CD8-positive, alpha-beta memory T cell (primary cell): ENCODE data around the gene ADAMTS2. TPM values are rescaled to one million over a fixed set of nuclear protein-coding genes. Genes with fewer than 3 reads are reported as not detected.

ENCODE experiments used
- CTCF ChIA-PET: fragments of 350-600 bp; sonication (Branson Sonifier 250); formaldehyde crosslinking; loops from one replicate; lab custom pipeline; 2021; ENCODE audit warnings: antibody characterized with exemption; lab: Charles Lee
- POLR2A ChIA-PET: fragments of 350-600 bp; sonication (Branson Sonifier 250); formaldehyde crosslinking; loops from one replicate; lab custom pipeline; 2021; ENCODE audit warnings: antibody characterized with exemption; lab: Charles Lee
- DNase-seq, 5 donors: peaks; one replicate each; pipeline versions ENCODE4 v3.0.0 to v3.0.0-alpha.2; 2020 to 2022; ENCODE audit warnings: mixed read lengths in 1 of 5
- H3K27ac ChIP-seq: one replicate; pipeline ENCODE4 v1.7.0; 2013; ENCODE audit warnings: low read depth, mild to moderate bottlenecking, low read length, moderate library complexity
- H3K27me3 ChIP-seq: 2 replicates; pipeline ENCODE4 v1.7.0; 2013; ENCODE audit warnings: low read length, mild to moderate bottlenecking; ENCODE audit not compliant: insufficient read depth, poor library complexity, severe bottlenecking
- H3K36me3 ChIP-seq: 2 replicates; pipeline ENCODE4 v1.7.0; 2013; ENCODE audit warnings: mild to moderate bottlenecking, low read length, moderate library complexity; ENCODE audit not compliant: insufficient read depth
- H3K4me1 ChIP-seq: 2 replicates; pipeline ENCODE4 v1.7.0; 2013; ENCODE audit warnings: mild to moderate bottlenecking, low read length, moderate library complexity; ENCODE audit not compliant: insufficient read depth
- H3K4me3 ChIP-seq: 2 replicates; pipeline ENCODE4 v1.7.0; 2013; ENCODE audit warnings: mild to moderate bottlenecking, low read length
- H3K9me3 ChIP-seq: 2 replicates; pipeline ENCODE4 v1.7.0; 2013; ENCODE audit warnings: mild to moderate bottlenecking, low read length
- H3K27ac Mint-ChIP-seq, 8 donors: one replicate each; pipeline ENCODE4 v1.8.0; 2020 to 2021; ENCODE audit warnings: mixed read lengths in 8 of 8, mild to moderate bottlenecking in 6 of 8, inconsistent platforms in 3 of 8, moderate library complexity in 3 of 8
- H3K27me3 Mint-ChIP-seq, 2 donors: one replicate each; pipeline ENCODE4 v1.8.0; 2020 to 2021; ENCODE audit warnings: mixed read lengths in 2 of 2, mild to moderate bottlenecking in 1 of 2, moderate library complexity in 1 of 2
- H3K36me3 Mint-ChIP-seq, 3 donors: one replicate each; pipeline ENCODE4 v1.8.0; 2020 to 2021; ENCODE audit warnings: mixed read lengths in 3 of 3, inconsistent platforms in 1 of 3, mild to moderate bottlenecking in 1 of 3
- H3K4me1 Mint-ChIP-seq, 3 donors: one replicate each; pipeline ENCODE4 v1.8.0; 2020 to 2021; ENCODE audit warnings: mixed read lengths in 3 of 3, inconsistent platforms in 1 of 3, mild to moderate bottlenecking in 1 of 3
- H3K4me3 Mint-ChIP-seq, 7 donors: one replicate each; pipeline ENCODE4 v1.8.0; 2020 to 2021; ENCODE audit warnings: mixed read lengths in 7 of 7, mild to moderate bottlenecking in 6 of 7, moderate library complexity in 4 of 7, inconsistent platforms in 2 of 7
- H3K9me3 Mint-ChIP-seq, 5 donors: one replicate each; pipeline ENCODE4 v1.8.0; 2020 to 2022; ENCODE audit warnings: mixed read lengths in 5 of 5, mild to moderate bottlenecking in 3 of 5, moderate library complexity in 2 of 5, inconsistent platforms in 1 of 5
- polyA plus RNA-seq: library from polyadenylated mRNA; unstranded; fragments of 300-500 nt; fragmentation: Illumina TruSeq; gene quantifications from one replicate; pipeline ENCODE4 v1.2.3, GENCODE V29; 2021
- total RNA-seq, 2 experiments: library from RNA; stranded (reverse); gene quantifications; one replicate each; pipeline ENCODE4 v1.2.3, GENCODE V29; 2021

ADAMTS2 gene
- total and polyA plus RNA-seq, 3 experiments from 2014 or later = not detected

DNA sequence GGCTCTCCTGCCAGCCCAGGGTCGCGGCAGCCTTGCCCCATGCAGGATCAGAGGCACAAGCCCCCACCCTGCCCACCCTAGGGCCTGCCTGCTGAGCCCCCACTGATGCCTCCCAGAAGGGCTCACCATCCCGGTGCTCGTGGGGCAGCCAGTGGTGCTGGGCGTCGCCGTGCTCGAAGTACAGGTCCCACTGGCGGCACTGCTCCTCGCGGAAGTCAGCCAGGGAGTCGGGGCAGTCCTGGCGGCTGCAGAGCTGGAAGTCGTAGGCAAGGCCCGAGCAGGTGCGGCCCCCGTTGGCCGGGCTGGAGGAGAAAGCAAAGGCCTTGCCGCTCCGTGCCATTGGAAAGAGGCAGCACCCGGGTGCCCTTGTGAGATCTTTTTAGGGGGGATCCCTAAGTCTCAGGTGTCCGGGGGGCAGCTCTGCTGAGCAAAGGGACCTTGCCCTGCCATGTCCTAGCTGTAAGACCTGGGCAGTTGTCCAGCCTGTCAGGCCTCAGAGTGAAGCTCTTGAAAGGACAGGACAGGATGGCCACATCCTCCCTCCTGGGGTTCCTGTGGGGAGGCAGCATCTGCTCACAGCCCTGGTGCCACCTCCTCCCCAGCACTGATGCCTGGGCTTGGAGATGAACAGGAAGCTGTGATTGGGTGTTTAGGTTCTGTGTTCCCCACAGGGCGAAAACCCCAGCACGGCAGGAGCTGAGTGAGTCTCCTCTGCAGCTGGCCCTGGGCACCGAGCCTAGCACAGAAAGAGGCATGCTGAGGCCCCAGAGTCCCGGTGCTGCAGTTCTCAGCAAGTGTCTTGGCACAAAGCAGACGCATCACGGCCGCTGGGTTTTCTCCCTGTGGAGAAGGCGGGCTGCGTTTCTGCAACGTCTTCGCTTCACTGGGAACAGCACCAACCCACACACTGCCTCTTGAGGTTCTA lies 207.4 kb downstream of the ADAMTS2 start:
- no peaks in the 10 kb centered on the region for H3K9me3 ChIP-seq
- no peak for DNase-seq
- peaks cover 0 to 2% (median 0%) of the 10 kb centered on the region in 5 donors for H3K9me3 Mint-ChIP-seq
- H3K27ac ChIP-seq = no peak overlapping the region
- no peaks in the 10 kb centered on the region for H3K36me3 Mint-ChIP-seq
- peaks cover 0 to 6% (median 6%) of the 10 kb centered on the region in 3 donors for H3K4me1 Mint-ChIP-seq
- no peaks in the 10 kb centered on the region for H3K36me3 ChIP-seq
- POLR2A ChIA-PET = no interaction called here
- H3K27me3 Mint-ChIP-seq = peaks cover 0 to 2% of the 10 kb centered on the region in 2 donors
- H3K4me1 ChIP-seq = no peaks in the 10 kb centered on the region
- no peaks in the 10 kb centered on the region for H3K27me3 ChIP-seq
- no peak overlapping the region for H3K4me3 ChIP-seq
- no peak overlapping the region for H3K4me3 Mint-ChIP-seq
- CTCF ChIA-PET = no interaction called here
- no peak overlapping the region for H3K27ac Mint-ChIP-seq

DNA sequence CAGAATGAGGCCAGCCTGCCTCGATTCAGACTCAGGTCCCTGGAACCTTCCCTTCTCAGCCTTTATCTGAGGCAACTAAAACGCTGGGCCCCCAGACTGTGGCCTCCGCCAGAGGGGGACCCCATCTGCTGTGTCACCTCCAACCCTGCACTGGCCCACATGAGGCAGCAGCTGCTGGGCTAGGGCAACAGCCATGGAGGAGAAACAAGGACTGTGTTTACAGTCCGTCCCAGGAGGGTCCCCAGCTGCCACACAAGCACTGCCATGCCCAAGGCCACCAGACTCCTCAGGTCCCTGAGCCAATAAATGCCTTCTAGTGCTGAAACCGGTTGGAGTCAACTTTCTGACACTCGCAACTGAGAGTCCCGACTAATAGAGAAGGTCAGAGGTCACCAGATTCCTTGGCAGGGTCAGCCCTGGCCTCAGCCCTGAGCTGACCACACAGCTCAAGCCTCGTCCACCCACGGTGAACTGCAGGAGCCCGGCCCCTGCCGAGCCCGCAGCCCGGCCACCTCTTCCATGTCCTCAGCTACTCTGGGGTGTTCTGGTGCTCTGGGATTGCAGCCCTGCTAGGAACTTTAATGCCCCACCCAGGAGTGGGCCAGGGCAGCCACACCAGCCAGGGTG lies 208.1 kb downstream of the ADAMTS2 start:
- no peaks in the 10 kb centered on the region for H3K9me3 ChIP-seq
- Mint-ChIP-seq H3K4me1 (no peaks in the 10 kb centered on the region), H3K36me3 (peaks cover 0 to 1% (median 0%) of the 10 kb centered on the region in 3 donors), H3K9me3 (peaks cover 0 to 2% (median 2%) of the 10 kb centered on the region in 5 donors), H3K27me3 (peaks cover 0 to 2% of the 10 kb centered on the region in 2 donors), H3K27ac (no peak overlapping the region), H3K4me3 (no peak overlapping the region)
- H3K4me3 ChIP-seq = no peak overlapping the region
- no peaks in the 10 kb centered on the region for H3K36me3 ChIP-seq
- CTCF ChIA-PET = no interaction called here
- DNase-seq = no peak
- no peaks in the 10 kb centered on the region for H3K4me1 ChIP-seq
- POLR2A ChIA-PET = no interaction called here
- H3K27me3 ChIP-seq = no peaks in the 10 kb centered on the region
- no peak overlapping the region for H3K27ac ChIP-seq

DNA sequence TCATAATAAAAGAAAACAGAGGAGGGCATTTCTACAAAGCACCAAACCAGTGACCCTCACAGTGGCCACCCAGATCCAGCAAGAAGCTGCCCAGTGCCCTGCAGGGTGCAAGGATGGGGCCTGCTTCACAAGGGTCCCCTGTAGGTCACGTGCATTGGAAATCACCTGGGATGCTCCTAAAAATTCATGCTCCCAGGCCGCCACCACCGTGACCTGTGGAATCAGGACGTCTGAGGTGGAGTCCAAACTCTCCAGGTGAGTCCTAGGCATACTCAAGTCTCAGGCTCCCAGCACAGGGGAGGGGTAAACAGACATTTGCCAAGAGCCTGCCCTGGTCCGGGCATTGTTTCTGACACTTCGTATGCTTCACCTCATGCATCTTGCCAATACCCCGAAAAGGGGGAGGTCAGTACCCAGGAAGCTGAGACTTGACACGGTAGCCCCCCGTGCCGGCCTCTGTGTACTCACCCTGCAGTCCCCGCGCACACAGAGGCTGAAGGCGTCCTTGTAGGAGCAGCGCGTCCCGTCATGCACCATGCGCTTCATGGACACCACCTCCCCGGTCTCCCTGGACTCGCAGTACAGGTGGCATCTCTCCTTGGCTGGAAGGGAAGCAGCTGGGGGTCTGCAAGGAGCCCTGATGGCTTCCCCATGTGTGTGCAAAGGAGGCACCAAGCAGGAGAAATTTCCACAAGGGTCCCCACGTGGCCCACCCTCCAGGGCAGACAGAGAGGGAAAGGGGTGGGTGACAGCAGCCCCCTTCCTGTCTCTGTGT lies 209.6 kb downstream of the ADAMTS2 start:
- Mint-ChIP-seq H3K4me1 (no peaks in the 10 kb centered on the region), H3K36me3 (peaks cover 0 to 1% (median 0%) of the 10 kb centered on the region in 3 donors), H3K27me3 (no peaks in the 10 kb centered on the region), H3K4me3 (no peak overlapping the region), H3K27ac (no peak overlapping the region), H3K9me3 (peaks cover 0 to 2% (median 2%) of the 10 kb centered on the region in 5 donors)
- Histone ChIP-seq H3K4me1 (no peaks in the 10 kb centered on the region), H3K9me3 (no peaks in the 10 kb centered on the region), H3K27ac (no peak overlapping the region), H3K36me3 (no peaks in the 10 kb centered on the region), H3K27me3 (no peaks in the 10 kb centered on the region), H3K4me3 (no peak overlapping the region)
- no peak for DNase-seq
- ChIA-PET POLR2A (no interaction called here), CTCF (no interaction called here)

DNA sequence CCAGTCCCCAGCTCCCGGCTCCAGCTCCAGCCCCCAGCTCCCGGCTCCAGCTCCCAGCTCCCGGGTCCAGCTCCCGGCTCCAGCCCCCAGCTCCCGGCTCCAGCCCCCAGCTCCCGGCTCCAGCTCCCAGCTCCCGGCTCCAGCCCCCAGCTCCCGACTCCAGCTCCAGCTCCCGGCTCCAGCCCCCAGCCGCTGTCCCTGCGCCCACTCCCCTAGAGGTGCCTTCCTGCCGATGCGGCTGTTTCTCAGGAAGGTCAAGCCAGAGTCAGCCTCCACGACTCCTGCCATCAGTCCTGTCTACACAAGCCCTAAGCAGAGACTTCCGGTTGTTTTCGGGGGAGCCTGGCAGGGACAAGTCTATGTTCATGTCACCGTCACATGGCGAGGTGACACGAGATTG lies 210.3 kb downstream of the ADAMTS2 start:
- no peaks in the 10 kb centered on the region for H3K9me3 ChIP-seq
- H3K4me1 Mint-ChIP-seq = no peaks in the 10 kb centered on the region
- no peaks in the 10 kb centered on the region for H3K27me3 ChIP-seq
- peaks cover 0 to 2% (median 2%) of the 10 kb centered on the region in 5 donors for H3K9me3 Mint-ChIP-seq
- no peaks in the 10 kb centered on the region for H3K36me3 ChIP-seq
- H3K27ac Mint-ChIP-seq = no peak overlapping the region
- peaks cover 0 to 1% (median 0%) of the 10 kb centered on the region in 3 donors for H3K36me3 Mint-ChIP-seq
- peaks cover 0 to under 1% of the 10 kb centered on the region in 2 donors for H3K27me3 Mint-ChIP-seq
- ChIA-PET POLR2A (no interaction called here), CTCF (no interaction called here)
- H3K4me3 ChIP-seq = no peak overlapping the region
- H3K4me1 ChIP-seq = no peaks in the 10 kb centered on the region
- H3K27ac ChIP-seq = no peak overlapping the region
- no peak for DNase-seq
- H3K4me3 Mint-ChIP-seq = no peak overlapping the region

DNA sequence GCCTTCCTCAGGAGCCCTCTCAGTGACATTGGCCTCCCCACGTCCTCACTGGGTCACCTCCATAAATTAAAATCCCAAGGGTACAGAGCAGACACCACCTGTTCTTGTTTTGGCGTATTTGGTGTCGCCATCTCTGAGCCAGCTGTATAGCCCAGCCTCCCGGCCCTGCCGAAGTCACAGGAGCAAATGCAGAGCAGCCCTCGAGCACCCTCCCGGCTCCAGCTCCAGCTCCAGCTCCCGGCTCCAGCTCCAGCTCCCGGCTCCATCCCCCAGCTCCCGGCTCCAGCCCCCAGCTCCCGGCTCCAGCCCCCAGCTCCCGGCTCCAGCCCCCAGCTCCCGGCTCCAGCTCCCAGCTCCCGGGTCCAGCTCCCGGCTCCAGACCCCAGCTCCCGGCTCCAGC lies 210.8 kb downstream of the ADAMTS2 start:
- Mint-ChIP-seq H3K27ac (no peak overlapping the region), H3K4me3 (no peak overlapping the region), H3K4me1 (no peaks in the 10 kb centered on the region), H3K36me3 (peaks cover 0 to 1% (median 0%) of the 10 kb centered on the region in 3 donors), H3K9me3 (peaks cover 0 to 2% (median 2%) of the 10 kb centered on the region in 5 donors), H3K27me3 (peaks cover 0 to 2% of the 10 kb centered on the region in 2 donors)
- POLR2A ChIA-PET = no interaction called here
- Histone ChIP-seq H3K4me1 (no peaks in the 10 kb centered on the region), H3K36me3 (no peaks in the 10 kb centered on the region), H3K27me3 (no peaks in the 10 kb centered on the region), H3K9me3 (no peaks in the 10 kb centered on the region), H3K27ac (no peak overlapping the region), H3K4me3 (no peak overlapping the region)
- CTCF ChIA-PET = no interaction called here
- DNase-seq = no peak

DNA sequence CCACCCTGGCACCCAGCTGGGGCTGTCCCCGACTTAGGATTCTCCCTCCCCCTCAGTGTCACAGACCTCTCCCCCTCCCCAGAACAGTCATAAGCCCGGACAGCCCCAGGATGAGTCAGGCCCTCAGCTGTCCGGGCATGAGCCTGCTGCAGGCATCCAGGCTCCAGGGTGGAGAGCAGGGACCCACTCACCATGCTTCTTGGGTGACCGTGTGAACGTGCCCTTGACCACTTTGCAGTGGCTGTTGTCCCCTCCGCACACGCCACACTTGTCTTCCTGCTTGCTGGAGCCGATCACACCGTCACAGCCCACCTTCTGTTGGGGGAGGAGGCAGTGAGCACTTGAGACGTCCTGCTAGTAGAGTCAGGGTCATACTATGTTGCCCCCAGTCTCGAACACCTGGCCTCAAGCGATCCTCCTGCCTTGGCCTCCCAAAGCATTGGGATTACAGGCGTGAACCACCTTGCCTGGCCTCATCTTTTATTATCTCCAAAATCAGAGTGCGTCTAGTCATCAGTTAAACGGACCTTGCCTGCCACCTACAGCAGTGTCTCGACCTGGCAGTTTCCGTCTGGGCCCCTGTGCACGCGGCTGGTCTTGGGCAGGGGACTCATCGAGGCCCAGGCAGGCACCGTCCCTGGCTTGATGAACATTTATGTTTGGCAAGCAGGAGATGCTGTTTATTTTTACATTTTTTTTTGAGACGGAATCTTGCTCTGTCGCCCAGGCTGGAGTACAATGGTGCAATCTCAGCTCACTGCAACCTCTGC lies 212.5 kb downstream of the ADAMTS2 start:
- POLR2A ChIA-PET = no interaction called here
- Mint-ChIP-seq H3K4me1 (no peaks in the 10 kb centered on the region), H3K36me3 (peaks cover 0 to 1% (median 0%) of the 10 kb centered on the region in 3 donors), H3K4me3 (no peak overlapping the region), H3K9me3 (peaks cover 0 to 3% (median 2%) of the 10 kb centered on the region in 5 donors), H3K27ac (peak overlapping the region in 1 of 8 donors; percentile 90), H3K27me3 (peaks cover 0 to 5% of the 10 kb centered on the region in 2 donors)
- H3K4me3 ChIP-seq = no peak overlapping the region
- no peak overlapping the region for H3K27ac ChIP-seq
- H3K4me1 ChIP-seq = no peaks in the 10 kb centered on the region
- CTCF ChIA-PET = no interaction called here
- no peaks in the 10 kb centered on the region for H3K36me3 ChIP-seq
- no peak for DNase-seq
- H3K27me3 ChIP-seq = no peaks in the 10 kb centered on the region
- no peaks in the 10 kb centered on the region for H3K9me3 ChIP-seq

DNA sequence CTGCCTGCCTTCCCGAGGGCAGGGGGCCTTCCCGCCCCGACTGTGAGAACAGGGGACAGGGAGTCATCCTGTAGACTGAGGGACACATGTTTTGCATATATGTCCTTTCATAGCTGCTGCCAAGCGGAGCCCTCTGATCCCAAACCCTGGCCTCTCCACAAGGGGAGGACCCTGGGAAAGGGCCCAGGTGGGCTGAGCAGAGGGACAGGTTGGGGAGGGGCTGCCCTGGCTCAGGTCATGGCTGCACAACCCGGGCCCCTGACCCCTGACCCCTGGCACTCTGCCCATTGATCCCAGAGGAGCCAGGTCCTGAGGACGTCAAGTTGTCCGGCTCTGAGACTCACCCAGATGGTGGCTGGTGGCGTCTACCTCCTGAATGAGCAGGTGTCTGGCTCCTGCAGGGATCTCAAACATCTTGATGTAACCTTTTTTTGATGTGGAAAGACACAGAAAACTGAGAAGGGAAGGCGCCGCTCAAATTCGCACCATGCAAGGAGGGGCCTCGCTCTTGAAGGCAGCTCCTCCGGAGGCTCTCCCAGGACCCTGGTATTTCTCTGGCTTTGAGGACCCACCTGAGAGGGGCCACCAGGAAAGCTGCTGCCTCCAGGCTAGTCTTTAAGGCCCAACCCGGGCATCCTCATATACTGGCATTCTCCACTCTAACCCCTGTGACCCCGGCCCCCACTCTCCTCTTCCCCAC lies 213.2 kb downstream of the ADAMTS2 start:
- Histone ChIP-seq H3K9me3 (no peaks in the 10 kb centered on the region), H3K27ac (no peak overlapping the region), H3K4me1 (no peaks in the 10 kb centered on the region), H3K4me3 (no peak overlapping the region), H3K36me3 (no peaks in the 10 kb centered on the region), H3K27me3 (no peaks in the 10 kb centered on the region)
- POLR2A ChIA-PET = no interaction called here
- Mint-ChIP-seq H3K9me3 (peaks cover 0 to 3% (median 2%) of the 10 kb centered on the region in 5 donors), H3K4me3 (no peak overlapping the region), H3K27ac (no peak overlapping the region), H3K36me3 (peaks cover 0 to 1% (median 0%) of the 10 kb centered on the region in 3 donors), H3K27me3 (peaks cover 0 to 5% of the 10 kb centered on the region in 2 donors), H3K4me1 (no peaks in the 10 kb centered on the region)
- no peak for DNase-seq
- CTCF ChIA-PET = no interaction called here
